Upper lobe of left lung (tissue), 6 donors: ENCODE results near the gene NDRG2. TPM values are rescaled to one million over a fixed set of nuclear protein-coding genes. Genes with fewer than 3 reads are reported as not detected.

Experiments
- ATAC-seq, 2 donors: fragments of 200-7000 bp; cut with Tn5 transposase; one replicate each; pipeline ENCODE4 v1.9.1; 2022; ENCODE audit warnings: mild to moderate bottlenecking in 2 of 2, moderate library complexity in 2 of 2; ENCODE audit not compliant: low FRiP score in 2 of 2
- DNase-seq, 2 donors: peaks; one replicate each; pipeline ENCODE4 v3.0.0-alpha.2; 2019 to 2020
- H3K27ac ChIP-seq, 4 donors: fragments of 200-600 bp; sonication (generic); one replicate each; pipeline ENCODE4 v1.5.1; 2016 to 2019
- H3K27me3 ChIP-seq, 4 donors: fragments of 200-600 bp; sonication (generic); one replicate each; pipeline ENCODE4 v1.5.1; 2017 to 2019
- H3K36me3 ChIP-seq, 4 donors: fragments of 200-600 bp; sonication (generic); one replicate each; pipeline ENCODE4 v1.5.1; 2016 to 2019
- H3K4me1 ChIP-seq, 4 donors: fragments of 200-600 bp; sonication (generic); one replicate each; pipeline ENCODE4 v1.5.1; 2018 to 2019
- H3K4me3 ChIP-seq, 4 donors: fragments of 200-600 bp; sonication (generic); one replicate each; pipeline ENCODE4 v1.5.1; 2017 to 2019; ENCODE audit warnings: mild to moderate bottlenecking in 2 of 4, moderate library complexity in 1 of 4
- H3K9me3 ChIP-seq, 4 donors: fragments of 200-600 bp; sonication (generic); one replicate each; pipeline ENCODE4 v1.5.1; 2018 to 2019
- EP300 ChIP-seq, 4 donors: sonication (generic); formaldehyde crosslinking; IDR thresholded peaks; one replicate each; pipeline ENCODE4 v1.5.1; 2017; ENCODE audit warnings: antibody characterized with exemption in 4 of 4, control low read depth in 2 of 4
- POLR2A ChIP-seq, 4 donors: fragments of 450-650 bp; IDR thresholded peaks; one replicate each; pipeline ENCODE4 v1.5.1; 2016 to 2017; ENCODE audit warnings: antibody characterized with exemption in 4 of 4, mild to moderate bottlenecking in 2 of 4
- POLR2AphosphoS5 ChIP-seq, 2 donors: sonication (generic); formaldehyde crosslinking; IDR thresholded peaks; one replicate each; pipeline ENCODE4 v1.5.1; 2017; ENCODE audit warnings: antibody characterized with exemption in 2 of 2
- WGBS, 2 donors: methylation state at CpG; one replicate each; pipeline ENCODE4 v1.1.5; 2017 to 2018; 5-methylcytosine and 5-hydroxymethylcytosine counted together
- total RNA-seq, 6 donors: library from RNA; depleted of rRNA in 4 of 6; stranded (reverse); fragments of >200 nt in 4 of 6; gene quantifications; one replicate each; pipeline versions ENCODE4 v1.1.0 to v1.2.1, GENCODE V29; 2016 to 2021
- TF ChIP-seq, protein P1 (sequence below), 6 experiments: fragments of 450-650 bp in 4 of 6; fragments of 200-600 bp in 2 of 6; sonication (generic) in 2 of 6; IDR thresholded peaks; one replicate each; pipeline ENCODE4 v1.5.1; 2016 to 2019; ENCODE audit warnings: antibody characterized with exemption in 6 of 6
- donor health status: DM: no; HTN: no; CAD: no; lungs with moderate emphysema.
- donor health status: DM: no; HTN: yes; CAD: no; lungs with severe emphysema.

The NDRG2 gene
- total RNA-seq, 6 donors from 2014 or later = 69.7 to 280 (median 90.8) TPM

- DNase-seq (peak; percentile 67 to 79), ATAC-seq (peak; percentile 46 to 63)
- 5 to 8% methylated on average over 27 to 45 of the region's 45 CpGs for WGBS, 2 donors
- H3K27me3 ChIP-seq = no peaks in the 10 kb centered on the region
- peaks cover 0 to 9% (median 0%) of the 10 kb centered on the region in 4 donors for H3K36me3 ChIP-seq
- H3K4me1 ChIP-seq = peaks cover 31 to 46% (median 40%) of the 10 kb centered on the region in 4 donors
- peak overlapping the region; percentile 45 to 84 (median 76) for H3K4me3 ChIP-seq
- H3K9me3 ChIP-seq = no peaks in the 10 kb centered on the region
- TF ChIP-seq, protein P1, sequence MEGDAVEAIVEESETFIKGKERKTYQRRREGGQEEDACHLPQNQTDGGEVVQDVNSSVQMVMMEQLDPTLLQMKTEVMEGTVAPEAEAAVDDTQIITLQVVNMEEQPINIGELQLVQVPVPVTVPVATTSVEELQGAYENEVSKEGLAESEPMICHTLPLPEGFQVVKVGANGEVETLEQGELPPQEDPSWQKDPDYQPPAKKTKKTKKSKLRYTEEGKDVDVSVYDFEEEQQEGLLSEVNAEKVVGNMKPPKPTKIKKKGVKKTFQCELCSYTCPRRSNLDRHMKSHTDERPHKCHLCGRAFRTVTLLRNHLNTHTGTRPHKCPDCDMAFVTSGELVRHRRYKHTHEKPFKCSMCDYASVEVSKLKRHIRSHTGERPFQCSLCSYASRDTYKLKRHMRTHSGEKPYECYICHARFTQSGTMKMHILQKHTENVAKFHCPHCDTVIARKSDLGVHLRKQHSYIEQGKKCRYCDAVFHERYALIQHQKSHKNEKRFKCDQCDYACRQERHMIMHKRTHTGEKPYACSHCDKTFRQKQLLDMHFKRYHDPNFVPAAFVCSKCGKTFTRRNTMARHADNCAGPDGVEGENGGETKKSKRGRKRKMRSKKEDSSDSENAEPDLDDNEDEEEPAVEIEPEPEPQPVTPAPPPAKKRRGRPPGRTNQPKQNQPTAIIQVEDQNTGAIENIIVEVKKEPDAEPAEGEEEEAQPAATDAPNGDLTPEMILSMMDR (IDR thresholded peaks at IDR 0.05) = peak; percentile 41 to 68 (median 58)
- no peak for TF ChIP-seq EP300 (IDR thresholded peaks at IDR 0.05)
- no peak for TF ChIP-seq POLR2A (IDR thresholded peaks at IDR 0.05)
- TF ChIP-seq POLR2AphosphoS5 (IDR thresholded peaks at IDR 0.05) = no peak
- H3K27ac ChIP-seq = peak overlapping the region; percentile 86 to 96 (median 92)
Measured at GRCh38 chr14:21068521-21069387, 43.9 kb upstream of the NDRG2 start.

- H3K4me3 ChIP-seq = no peak overlapping the region
- H3K27ac ChIP-seq = no peak overlapping the region
- peaks cover 28 to 38% (median 30%) of the 10 kb centered on the region in 4 donors for H3K4me1 ChIP-seq
- no peak for ATAC-seq
- H3K27me3 ChIP-seq = no peaks in the 10 kb centered on the region
- DNase-seq = no peak
- TF ChIP-seq POLR2AphosphoS5 (IDR thresholded peaks at IDR 0.05) (no peak), POLR2A (IDR thresholded peaks at IDR 0.05) (no peak), EP300 (IDR thresholded peaks at IDR 0.05) (no peak)
- TF ChIP-seq, protein P1 (IDR thresholded peaks at IDR 0.05) = no peak
- 83 to 84% methylated on average over 7 of the region's 7 CpGs for WGBS, 2 donors
- H3K9me3 ChIP-seq = no peaks in the 10 kb centered on the region
- H3K36me3 ChIP-seq = no peaks in the 10 kb centered on the region
Measured at GRCh38 chr14:21066882-21067502, 42.1 kb upstream of the NDRG2 start.

DNA sequence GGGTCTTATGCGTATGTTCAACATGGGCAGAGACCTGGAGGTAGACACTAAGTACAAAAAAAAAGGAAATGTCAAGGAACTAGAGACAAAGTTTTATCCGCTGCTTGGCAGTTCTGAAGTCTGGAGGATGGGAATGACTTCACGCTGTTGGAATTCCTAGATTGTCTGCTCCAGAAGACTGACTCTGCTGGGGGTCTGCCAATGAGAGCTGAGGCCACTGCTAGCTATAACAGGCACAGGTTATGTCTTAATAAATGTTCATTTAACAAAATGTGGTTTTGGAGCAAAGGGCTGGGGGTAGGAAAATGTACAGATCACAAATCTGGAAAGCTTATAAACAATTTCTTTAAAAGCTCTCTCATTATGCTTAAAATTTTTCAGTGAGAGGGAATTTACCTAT lies 38.6 kb upstream of the NDRG2 start:
- TF ChIP-seq POLR2A (IDR thresholded peaks at IDR 0.05) (no peak), EP300 (IDR thresholded peaks at IDR 0.05) (no peak), POLR2AphosphoS5 (IDR thresholded peaks at IDR 0.05) (no peak)
- TF ChIP-seq, protein P1 (IDR thresholded peaks at IDR 0.05) = no peak
- no peak for DNase-seq
- 65 to 79% methylated on average over 3 of the region's 3 CpGs for WGBS, 2 donors
- H3K27ac ChIP-seq = no peak overlapping the region
- H3K4me3 ChIP-seq = no peak overlapping the region
- peaks cover under 1 to 3% (median 2%) of the 10 kb centered on the region in 4 donors for H3K4me1 ChIP-seq
- ATAC-seq = peak in 1 of 2 donors; percentile 64
- H3K9me3 ChIP-seq = no peaks in the 10 kb centered on the region
- H3K27me3 ChIP-seq = no peaks in the 10 kb centered on the region
- no peaks in the 10 kb centered on the region for H3K36me3 ChIP-seq

- WGBS, 2 donors = 88 to 90% methylated on average over 3 of the region's 3 CpGs
- no peak overlapping the region for H3K27ac ChIP-seq
- no peak for ATAC-seq
- H3K4me1 ChIP-seq = peaks cover 0 to 2% (median 0%) of the 10 kb centered on the region in 4 donors
- no peaks in the 10 kb centered on the region for H3K9me3 ChIP-seq
- TF ChIP-seq EP300 (IDR thresholded peaks at IDR 0.05) = no peak
- no peak for TF ChIP-seq POLR2A (IDR thresholded peaks at IDR 0.05)
- TF ChIP-seq POLR2AphosphoS5 (IDR thresholded peaks at IDR 0.05) = no peak
- TF ChIP-seq, protein P1 (IDR thresholded peaks at IDR 0.05) = no peak
- no peak overlapping the region for H3K4me3 ChIP-seq
- no peaks in the 10 kb centered on the region for H3K27me3 ChIP-seq
- no peak for DNase-seq
- no peaks in the 10 kb centered on the region for H3K36me3 ChIP-seq
Measured at GRCh38 chr14:21061347-21061668, 36.4 kb upstream of the NDRG2 start.
